ENCODE results near the gene FAM89A. TPM values are rescaled to one million over a fixed set of nuclear protein-coding genes. Genes with fewer than 3 reads are reported as not detected.

Gene FAM89A
- total RNA-seq, 1 experiment from 2014 or later = 1.5 TPM

- Mint-ChIP-seq H3K36me3 (ENCODE audit: insufficient read depth in 1 of 3, low read depth in 3 of 3) (peaks cover 2 to 12% (median 5%) of the 10 kb centered on the region in 3 experiments; a peak in 4 of 7 replicates), H3K4me1 (peaks cover 14 to 24% of the 10 kb centered on the region in 2 experiments), H3K27ac (no peak overlapping the region), H3K4me3 (no peak overlapping the region), H3K27me3 (ENCODE audit: low read depth) (peaks cover 28% of the 10 kb centered on the region), H3K9me3 (no peaks in the 10 kb centered on the region; a peak in 1 of 5 replicates)
- no peak overlapping the region for H3T11ph ChIP-seq (ENCODE audit: low read length)
- no peaks in the 10 kb centered on the region for H3K23me2 ChIP-seq (ENCODE audit: insufficient read length, low read depth, low read length, poor library complexity, severe bottlenecking)
- no peak overlapping the region for H2BK15ac ChIP-seq (ENCODE audit: low read depth, low read length)
- H2BK5ac ChIP-seq (ENCODE audit: insufficient read length, low read length) = no peak overlapping the region
- H3K9me3 ChIP-seq (ENCODE audit: control insufficient read depth, low read depth, low read length) = no peaks in the 10 kb centered on the region
- WGBS (ENCODE audit: extremely low coverage, insufficient read length, low lambda C conversion rate) = no CpG with 5 or more reads among the region's 7 CpGs
- no peak overlapping the region for H2BK12ac ChIP-seq (ENCODE audit: insufficient read length, low read depth, low read length)
- no peak overlapping the region for H4K5ac ChIP-seq (ENCODE audit: insufficient read length, low read depth, low read length)
- no peak overlapping the region for H3K18ac ChIP-seq (ENCODE audit: insufficient read length, low read depth, low read length)
- H3K56ac ChIP-seq (ENCODE audit: insufficient read length, low read depth, low read length) = no peak overlapping the region
- no peak overlapping the region for H3K14ac ChIP-seq (ENCODE audit: insufficient read depth, low read length)
- H3K23ac ChIP-seq (ENCODE audit: insufficient read length, low read depth, low read length) = no peak overlapping the region
- H3K79me2 ChIP-seq (ENCODE audit: insufficient read depth, low read length) = no peaks in the 10 kb centered on the region
- no peak overlapping the region for H3K4me2 ChIP-seq (ENCODE audit: insufficient read depth, insufficient read length, low read length)
- no peak overlapping the region for H2BK120ac ChIP-seq (ENCODE audit: low read depth, low read length, poor library complexity, severe bottlenecking)
- peaks cover 51% of the 10 kb centered on the region for H3K27me3 ChIP-seq (ENCODE audit: insufficient read depth, low read length)
- no peak overlapping the region for H2AK5ac ChIP-seq (ENCODE audit: insufficient read length, low read length)
- H2BK20ac ChIP-seq (ENCODE audit: low read depth, low read length, poor library complexity, severe bottlenecking) = no peak overlapping the region
- TF ChIP-seq CTCF (conservative IDR thresholded peaks at IDR 0.05) = no peak
- no peak overlapping the region for H3K9ac ChIP-seq (ENCODE audit: extremely low read depth, insufficient read length, low read length)
- no peak overlapping the region for H3K27ac ChIP-seq (ENCODE audit: insufficient read length, low read depth, low read length)
- H4K91ac ChIP-seq (ENCODE audit: insufficient read length, low read depth, low read length) = no peak overlapping the region
- H3K4ac ChIP-seq (ENCODE audit: low read depth, low read length) = no peak overlapping the region
- no peak overlapping the region for H4K8ac ChIP-seq (replicated peaks; ENCODE audit: insufficient read length, low read depth, low read length)
- DNase-seq = no peak
- no peaks in the 10 kb centered on the region for H3K79me1 ChIP-seq (ENCODE audit: insufficient read depth, low read depth, low read length, poor library complexity, severe bottlenecking)
- H4K20me1 ChIP-seq (ENCODE audit: control insufficient read depth, insufficient read depth, insufficient read length) = no peaks in the 10 kb centered on the region
- 0 out of 2 replicates have a peak, but pooled peaks cover 2% of the 10 kb centered on the region for H3K4me1 ChIP-seq (ENCODE audit: insufficient read depth, low read length)
- H2AFZ ChIP-seq (ENCODE audit: low read length) = no peak overlapping the region
Observed at GRCh38 chr1:230986976-230987375, 53.1 kb downstream of the FAM89A start.
